NCI-H2196 treated with DMSO at 0.1 percent for 48 hours (cell line): ENCODE measurements around the gene KCNS3.
"Not testable (repeated sequence)": the region's sequence is repeated elsewhere in the genome, so short reads cannot be mapped to it uniquely, and the experiment has no call there.

Experiments
- DNase-seq: peaks from one replicate; lab custom pipeline; 2025; ENCODE audit not compliant: unreplicated experiment; lab: John Stamatoyannopoulos, UW

The KCNS3 gene

DNA sequence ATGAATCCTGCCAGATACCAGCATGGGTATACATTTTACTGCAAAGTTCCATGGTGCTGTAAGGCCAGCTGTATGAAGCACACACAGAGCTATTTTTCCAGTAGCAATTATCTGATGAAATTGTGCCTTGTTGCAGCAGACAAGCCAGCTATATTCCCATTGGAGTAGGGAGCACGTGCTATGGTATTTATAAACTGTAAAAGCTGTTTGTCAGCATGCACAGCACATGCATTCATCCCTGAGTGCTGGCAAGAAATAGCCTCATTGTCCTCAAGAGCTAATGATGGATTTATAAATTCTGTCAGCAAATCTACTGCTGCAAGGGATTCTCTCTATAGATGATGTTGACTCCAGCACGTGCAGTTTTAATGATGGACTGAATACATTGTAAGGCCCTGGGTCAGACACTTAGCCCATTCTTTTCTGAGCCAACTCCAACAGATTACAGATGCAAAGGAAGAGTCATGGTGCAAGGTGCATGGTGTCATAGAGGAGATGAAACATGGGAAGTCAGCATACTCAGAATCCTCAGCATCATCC, 61.7 kb downstream of the KCNS3 start:
- DNase-seq: no peak

DNA sequence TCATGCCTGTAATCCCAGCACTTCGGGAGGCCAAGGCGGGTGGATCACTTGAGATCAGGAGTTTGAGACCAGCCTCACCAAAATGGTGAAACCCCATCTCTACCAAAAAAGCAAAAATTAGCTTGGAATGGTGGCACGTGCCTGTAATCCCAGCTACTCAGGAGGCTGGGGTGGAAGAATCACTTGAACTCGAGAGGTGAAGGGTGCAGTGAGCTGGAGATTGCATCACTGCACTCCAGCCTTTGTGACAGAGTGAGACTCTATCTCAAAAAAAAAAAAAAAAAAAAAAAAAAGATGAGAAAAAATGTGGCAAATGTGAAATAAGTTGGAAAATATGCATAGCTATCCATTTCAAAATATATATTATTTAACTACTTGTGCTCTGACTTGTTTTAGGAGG, 65.0 kb downstream of the KCNS3 start:
- DNase-seq: no peak

DNA sequence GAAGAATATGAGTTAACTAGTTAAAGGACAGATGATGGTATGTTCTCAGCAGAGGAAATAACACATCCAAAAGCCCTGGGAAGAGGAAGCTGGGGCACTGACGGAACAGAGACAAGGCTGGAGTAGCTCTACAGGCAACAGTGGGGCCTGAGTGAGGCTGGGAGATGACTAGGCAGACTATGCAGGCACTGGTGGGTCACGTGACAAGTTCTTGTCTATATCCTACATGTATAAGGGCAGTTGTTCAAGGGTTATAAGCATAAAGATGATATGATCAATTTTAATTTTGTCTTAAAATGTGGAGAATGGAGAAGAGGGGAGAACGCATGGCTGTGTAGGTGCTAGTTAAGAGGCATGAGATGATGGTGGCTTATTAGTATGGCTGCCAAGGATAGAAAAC, 68.6 kb downstream of the KCNS3 start:
- no peak for DNase-seq

DNA sequence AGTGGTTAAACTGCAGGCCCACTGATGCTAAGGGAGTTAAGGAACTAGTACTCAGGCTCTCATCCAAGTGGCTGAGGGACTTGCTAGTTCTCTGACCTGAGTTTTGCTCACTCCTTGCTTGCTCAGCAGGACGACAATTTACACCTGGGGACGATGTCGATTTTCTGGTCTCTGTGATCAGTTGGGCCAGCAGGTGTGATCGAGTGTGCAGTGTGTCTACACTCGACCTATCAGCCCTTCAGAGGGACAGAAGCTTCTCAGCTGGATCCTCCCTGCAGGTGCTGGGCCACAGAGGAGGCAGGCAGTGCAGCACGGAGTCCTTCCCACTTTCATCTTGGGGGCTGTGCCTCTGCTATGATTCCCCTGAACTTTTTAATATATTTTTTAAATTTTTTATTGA, 71.5 kb downstream of the KCNS3 start:
- no peak for DNase-seq

DNA sequence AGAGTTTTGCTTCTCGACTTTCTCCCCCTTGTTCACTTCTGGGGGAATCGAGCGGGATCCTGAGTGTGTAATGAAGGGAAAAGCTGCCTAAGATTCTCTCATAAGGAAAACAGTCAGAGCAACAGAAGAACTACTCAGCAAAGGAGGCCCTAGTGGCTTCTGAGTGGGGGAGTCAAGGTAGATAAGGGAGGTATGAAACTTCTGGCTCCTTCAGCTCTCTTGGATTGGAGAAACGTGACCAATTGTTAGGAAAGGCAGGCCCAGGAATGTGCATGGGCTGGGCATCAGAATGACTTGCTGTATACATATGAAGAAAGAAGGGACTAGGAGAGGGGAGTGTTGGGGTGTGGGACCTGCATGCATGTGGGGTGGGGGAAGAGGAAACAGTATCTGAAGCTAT, 73.1 kb downstream of the KCNS3 start:
- no peak for DNase-seq

DNA sequence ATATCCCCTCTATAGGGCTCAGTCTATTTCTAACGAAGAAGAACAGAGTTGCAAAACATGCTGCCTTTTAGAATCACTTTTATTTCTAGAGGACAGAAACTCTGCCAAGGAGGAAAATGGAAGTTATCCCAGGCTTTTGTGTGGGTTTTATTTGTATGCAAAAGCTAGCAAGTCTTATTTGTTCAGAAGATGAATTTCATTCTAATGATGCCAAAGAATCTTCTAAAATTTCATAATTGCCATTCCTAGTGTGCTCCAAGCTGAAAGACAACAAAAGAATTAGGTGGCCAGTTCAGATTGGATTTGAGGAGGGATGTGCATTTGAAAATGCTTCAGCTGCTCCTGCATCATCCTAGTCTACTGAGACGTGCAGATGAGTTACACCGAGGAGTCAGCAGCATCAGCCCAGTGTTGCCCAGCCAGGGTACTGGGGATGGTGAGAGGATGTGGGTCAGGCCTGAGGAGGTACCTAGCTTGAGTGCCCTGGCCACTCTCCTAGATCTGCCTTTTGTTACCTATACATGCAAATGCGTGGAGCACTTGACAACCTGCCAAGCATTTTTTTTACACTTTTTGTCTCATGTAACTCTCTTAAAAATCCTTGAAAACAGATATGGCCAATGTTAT, 80.1 kb downstream of the KCNS3 start:
- no peak for DNase-seq

DNA sequence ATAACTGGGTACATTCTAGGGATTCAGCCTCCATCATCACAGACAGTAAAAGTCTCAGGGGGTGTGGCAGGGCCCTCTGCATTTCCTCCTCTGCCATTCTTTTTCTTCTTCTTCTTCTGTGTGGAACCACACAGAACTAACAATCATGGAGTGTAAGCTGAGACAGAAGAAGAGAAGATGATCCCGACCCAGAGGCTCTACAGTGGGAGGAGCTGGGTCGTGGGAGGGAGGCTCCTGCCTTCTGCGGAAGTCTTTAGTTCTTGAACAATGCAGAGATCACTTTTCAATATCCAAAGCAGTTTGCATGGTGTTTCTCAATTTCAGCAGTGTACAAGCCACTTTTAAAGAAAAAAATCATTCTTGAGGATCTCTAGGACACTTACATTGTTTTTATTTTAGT, 80.9 kb downstream of the KCNS3 start:
- no peak for DNase-seq

DNA sequence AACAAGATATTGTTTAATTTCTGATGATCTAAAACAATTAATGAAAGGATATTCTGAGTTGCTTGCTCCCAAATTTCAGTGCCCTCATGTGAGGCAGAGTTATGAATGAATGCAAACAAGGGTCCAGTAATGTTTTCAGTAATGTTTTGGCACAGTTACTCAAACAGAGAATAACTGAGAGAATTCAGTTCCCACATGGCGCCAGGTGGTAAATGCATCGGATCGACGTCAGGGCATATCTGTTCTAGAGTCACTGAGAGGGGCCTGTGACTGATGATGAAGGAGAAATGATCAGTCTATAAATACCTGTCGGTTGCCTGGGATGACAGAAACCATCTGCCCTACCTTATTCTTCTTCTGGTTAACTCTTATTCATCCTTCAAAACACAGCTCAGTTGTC, 81.4 kb downstream of the KCNS3 start:
- no peak for DNase-seq

DNA sequence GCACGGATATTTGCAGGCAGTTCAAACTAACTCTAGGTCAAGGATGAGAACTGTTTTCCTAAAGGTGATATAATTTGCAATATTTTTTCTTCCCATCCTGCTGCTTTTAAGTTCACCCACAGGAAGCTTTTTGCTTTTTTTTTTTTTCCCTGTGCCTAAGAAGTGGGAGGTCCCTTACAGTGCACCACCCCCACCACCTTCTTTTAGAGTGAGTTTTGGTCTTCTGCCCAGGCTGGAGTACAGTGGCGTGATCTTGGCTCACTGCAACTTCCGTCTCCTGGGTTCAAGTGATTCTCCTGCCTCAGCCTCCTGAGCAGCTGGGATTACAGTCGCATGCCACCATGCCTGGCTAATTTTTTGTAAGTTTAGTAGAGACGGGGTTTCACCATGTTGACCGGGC, 82.5 kb downstream of the KCNS3 start:
- DNase-seq: no peak

DNA sequence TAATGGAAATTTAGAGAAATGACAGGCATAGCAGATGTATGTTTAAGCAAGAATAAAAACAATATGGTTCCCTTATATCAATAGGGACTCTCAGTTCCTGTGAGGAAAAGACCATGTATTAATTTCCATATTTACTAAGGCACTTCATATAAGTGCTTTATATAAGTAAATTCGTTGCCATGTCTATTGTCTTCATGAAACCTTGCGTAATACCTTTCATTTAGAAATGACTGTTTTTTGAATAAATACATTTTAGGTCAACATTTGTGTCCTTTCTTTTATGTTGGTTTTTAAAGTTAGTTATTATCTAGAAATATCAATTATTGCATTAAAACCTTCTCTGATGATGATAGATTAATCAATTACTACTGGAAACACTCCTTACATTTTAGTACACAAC, 83.3 kb downstream of the KCNS3 start:
- no peak for DNase-seq

DNA sequence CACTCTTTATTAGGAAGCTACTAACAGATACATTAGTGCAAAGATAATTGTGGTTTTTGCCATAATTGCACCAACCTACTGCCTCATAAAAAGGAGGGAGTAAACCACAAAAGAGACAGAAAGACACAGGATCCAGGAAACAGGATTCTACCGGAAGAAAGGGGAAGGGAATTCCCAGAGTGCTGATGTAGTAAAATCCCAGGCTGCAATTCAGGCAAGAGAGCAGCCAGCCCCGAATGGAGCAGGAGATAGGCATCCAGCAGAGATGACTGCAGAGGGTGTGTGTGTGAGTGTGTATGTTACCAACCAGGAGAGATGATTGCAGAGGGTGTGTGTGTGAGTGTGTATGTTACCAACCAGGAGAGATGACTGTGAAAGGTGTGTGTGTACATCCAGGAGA, 84.4 kb downstream of the KCNS3 start:
- no peak for DNase-seq

DNA sequence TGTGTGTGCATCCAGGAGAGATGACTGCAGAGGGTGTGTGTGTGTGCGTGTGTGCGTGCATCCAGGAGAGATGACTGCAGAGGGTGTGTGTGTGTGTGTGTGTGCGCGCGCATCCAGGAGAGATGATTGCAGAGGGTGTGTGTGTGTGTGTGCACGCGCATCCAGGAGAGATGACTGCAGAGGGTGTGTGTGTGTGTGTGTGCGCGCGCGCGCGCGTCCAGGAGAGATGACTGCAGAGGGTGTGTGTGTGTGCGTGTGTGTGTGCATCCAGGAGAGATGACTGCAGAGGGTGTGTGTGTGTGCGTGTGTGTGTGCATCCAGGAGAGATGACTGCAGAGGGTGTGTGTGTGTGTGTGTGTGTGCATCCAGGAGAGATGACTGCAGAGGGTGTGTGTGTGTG, 85.1 kb downstream of the KCNS3 start:
- DNase-seq: not testable (repeated sequence)

DNA sequence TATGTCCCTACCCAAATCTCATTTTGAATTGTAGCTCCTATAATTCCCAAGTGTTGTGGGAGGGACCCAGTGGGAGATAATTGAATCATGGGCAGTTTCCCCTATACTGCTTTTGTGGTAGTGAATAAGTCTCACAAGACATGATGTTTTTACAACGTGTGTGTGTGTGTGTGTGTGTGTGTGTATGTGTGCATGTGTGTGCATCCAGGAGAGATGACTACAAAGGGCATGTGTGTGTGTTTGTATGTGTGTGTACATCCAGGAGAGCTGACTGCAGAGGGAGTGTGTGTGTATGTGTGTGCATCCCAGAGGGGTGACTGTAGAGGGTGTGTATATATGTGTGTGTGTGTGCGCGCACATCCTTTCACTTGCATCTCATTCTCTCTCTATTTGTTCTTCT, 86.7 kb downstream of the KCNS3 start:
- DNase-seq: no peak

DNA sequence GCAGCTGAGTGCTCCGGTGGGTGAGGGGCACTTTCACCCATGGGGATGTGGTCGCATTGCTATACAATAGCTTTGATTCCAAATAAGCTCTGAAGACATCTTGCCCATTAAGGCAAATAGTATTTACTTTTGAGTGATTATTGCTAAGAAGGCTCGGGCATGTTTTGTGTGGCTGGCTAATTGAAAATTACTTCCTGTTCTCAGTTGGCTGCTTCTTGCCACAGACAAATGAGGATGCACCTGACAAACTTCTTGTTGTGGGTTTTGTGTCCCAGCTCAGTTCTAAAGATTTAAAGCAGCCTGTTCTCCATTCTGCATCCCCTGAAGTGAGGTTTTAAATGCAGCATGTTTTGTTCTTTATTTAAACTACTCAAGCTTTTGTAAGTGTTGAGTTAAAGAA, 88.3 kb downstream of the KCNS3 start:
- no peak for DNase-seq

DNA sequence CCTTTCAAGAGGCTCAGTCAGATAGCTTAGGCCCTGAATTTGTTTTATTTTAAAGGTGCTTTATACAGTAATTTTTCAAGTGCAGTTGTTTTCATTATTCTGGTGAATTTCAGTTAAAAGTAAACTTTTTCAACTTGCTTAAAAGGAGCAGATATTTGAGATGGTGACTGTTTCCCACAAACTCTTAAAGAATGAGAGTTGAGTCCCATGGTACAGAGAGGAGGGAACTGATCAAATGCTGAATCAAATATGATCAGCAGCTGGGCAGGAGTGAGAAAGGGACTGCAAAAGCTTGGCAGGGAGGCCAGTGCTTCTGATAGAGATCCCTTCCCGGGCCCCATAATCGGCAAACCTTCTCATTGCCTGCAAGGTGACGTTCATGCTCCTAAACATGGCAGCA, 91.2 kb downstream of the KCNS3 start:
- DNase-seq: no peak

DNA sequence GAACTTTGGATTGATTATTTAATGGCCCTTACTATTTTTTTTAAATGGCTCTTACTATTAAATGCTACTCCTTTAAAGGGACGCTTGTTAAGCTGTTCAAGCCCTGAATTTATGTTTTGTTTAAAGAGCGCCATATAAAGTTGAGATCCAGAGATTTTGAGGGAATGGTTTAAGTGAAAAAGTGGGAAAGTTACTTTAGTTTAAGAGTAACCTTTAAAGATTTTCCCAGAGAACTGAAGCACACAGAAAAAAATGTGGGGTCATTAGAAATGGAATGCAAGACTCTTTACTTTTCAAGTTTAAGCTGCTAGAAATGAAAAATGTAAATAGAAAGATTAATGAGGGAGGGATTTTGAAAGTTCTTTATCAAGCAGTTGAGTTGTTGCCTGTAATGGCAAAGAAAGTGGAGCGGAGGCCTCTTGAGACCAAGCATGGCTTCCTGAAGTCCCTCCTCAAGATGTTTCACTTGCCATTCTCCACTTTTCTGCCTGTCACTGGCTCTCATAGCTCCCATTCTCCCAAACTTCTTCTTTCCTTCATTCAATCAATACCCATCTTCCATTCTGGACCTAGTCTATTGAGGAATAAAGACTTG, 93.2 kb downstream of the KCNS3 start:
- no peak for DNase-seq

DNA sequence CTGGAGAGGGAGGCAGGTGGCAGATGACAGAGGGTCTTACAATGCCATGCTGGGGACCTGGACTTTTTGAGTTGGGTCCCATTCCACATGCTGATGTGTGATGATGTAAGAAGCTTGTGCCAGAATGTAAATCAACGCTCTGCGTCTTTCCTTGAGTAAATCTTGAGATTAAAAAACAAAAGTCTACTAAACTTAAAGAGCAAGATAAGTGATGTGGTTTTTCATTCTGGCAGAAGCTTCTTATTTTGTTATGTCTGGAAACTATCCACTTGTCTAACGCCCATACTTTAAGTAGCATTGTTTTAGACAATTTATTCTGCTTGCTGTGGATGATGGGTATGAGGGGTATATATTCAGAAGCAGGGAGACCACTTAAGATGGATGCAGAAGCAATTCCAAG, 94.5 kb downstream of the KCNS3 start:
- no peak for DNase-seq

DNA sequence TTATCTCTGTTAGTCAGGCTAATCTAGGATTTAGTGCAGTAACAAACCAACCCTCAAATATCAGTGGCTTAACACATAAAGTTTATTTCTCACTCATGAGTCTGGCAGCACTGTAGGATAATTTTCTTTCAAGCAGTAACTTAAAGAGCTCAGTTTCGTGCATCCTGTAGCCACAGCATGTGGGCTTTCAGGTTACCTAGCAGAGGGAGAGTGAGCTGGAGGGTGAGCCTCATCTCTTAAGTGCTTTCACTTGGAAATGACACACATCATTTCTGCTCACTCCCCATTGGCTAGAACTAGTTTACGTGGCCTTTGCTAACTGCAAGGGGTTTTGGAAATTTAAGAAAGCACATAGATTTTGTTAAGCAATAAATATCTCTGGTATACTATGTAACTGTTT, 96.9 kb downstream of the KCNS3 start:
- no peak for DNase-seq

DNA sequence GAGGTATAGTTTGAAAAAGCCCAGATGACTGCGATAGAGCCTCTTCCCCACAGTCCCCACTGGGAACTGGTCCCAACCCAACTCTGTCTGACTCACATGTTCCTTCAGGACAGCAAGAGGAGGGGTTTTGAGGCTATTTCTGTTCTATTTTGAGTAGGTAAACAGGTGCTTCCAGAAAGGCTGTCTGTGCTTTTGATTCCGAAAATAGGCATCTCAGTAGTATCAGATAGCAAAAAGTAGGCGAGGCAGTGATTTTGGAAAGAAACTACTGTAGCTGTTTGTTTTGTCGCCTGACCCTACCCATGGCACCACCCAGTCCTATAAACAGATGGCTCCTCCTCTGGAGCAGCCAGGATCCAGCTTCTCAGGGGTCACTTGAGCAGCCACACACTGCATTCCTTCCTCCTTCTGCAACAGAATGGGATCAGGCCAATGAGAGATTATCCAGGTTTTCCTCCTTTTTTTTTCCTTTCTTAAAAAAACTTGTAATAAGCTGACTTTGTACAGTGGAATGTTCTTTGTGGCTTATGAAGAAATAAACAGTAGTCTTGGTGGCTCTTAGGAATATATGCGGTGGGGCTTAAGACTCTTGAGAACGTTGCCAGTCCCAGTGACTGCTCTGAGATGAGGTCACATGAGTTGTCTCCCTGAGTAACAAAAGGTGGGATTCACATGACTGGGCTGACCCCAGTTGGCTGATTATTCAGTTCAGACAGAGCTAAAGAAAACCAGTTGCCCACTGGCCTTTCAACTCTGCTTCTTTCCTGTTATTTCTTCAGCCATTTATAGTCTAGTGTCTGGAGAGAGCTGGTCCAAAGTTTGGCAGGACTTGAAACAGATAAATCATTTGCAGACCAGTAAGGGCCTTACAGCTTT, 98.6 kb downstream of the KCNS3 start:
- DNase-seq: no peak

DNA sequence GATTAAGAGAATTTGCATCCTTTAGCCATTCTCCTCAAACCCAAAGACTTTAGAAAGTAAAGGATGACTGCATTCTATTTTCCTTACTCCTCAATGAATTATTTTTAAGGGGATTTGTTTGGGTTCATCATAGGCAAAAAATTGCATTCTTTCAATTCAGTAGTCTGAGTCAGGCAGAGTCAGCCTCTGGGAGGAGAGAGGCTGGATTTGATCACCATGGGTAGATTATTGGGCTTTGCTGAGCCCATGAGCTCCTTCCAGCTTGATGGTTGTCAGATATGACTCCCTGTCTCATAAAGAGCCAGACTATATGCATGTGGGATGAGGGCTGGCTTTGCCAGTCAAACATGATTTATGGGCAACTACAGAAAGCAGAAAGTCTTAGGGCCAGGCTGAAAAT, 101.2 kb downstream of the KCNS3 start:
- no peak for DNase-seq

DNA sequence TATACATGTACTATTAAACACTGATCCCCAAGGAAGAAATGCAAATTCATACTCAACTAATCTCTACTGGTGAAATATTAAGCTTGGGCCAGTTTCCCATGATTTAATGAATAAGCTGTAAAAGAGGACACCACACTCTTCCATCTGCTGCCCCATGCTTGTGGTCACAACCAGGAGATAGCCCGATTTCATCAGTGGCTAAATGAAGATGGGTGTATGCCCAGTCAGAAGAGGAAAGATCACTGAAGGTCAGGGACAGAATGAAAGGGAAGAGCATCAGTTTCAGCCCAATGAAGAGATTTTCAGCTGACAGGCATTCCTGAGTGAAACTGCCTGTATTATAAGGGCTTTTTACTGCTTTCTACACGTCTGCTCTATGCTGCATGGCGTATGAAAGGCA, 103.5 kb downstream of the KCNS3 start:
- DNase-seq: no peak
